ENCODE data around the gene HUS1B.

DNA sequence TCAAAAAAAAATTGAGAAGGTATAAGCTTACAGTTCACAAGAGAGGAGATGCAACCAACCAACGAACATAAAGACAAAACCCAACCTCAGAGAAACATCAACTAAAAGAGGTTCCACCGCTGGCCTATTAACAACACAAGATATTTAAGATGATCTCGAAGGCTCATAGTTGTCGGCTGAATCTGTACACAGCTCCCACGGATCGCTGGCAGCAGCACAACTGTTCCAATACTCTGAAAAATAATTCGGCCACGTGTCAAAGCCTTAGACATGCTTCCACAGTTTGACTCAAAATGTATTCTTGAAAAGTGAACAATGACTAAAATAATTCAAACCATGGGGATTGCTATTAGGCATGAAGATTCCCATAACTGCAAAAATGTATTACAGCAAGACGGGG, 22.4 kb upstream of the HUS1B start:
- TF ChIP-seq POLR2A (IDR thresholded peaks at IDR 0.05; ENCODE audit: control extremely low read depth in 1 of 2, low read depth in 2 of 2, low read length in 2 of 2) (no peak), POLR2AphosphoS5 (IDR thresholded peaks at IDR 0.05; ENCODE audit: low read depth, low read length) (no peak), SIRT6 (IDR thresholded peaks at IDR 0.05; ENCODE audit: low read length) (no peak), CBX5 (IDR thresholded peaks at IDR 0.05; ENCODE audit: low read depth, low read length) (no peak), SP1 (IDR thresholded peaks at IDR 0.05; ENCODE audit: low read depth, low read length) (no peak), PHF8 (conservative IDR thresholded peaks at IDR 0.05; ENCODE audit: low read depth, low read length) (no peak), ZNF274 (IDR thresholded peaks at IDR 0.05; ENCODE audit: borderline replicate concordance, extremely low read depth, low read length) (no peak), SRF (IDR thresholded peaks at IDR 0.05; ENCODE audit: low read depth, low read length) (no peak), TAF1 (IDR thresholded peaks at IDR 0.05; ENCODE audit: low read depth, low read length) (no peak)
- TF ChIP-seq, protein P1, sequence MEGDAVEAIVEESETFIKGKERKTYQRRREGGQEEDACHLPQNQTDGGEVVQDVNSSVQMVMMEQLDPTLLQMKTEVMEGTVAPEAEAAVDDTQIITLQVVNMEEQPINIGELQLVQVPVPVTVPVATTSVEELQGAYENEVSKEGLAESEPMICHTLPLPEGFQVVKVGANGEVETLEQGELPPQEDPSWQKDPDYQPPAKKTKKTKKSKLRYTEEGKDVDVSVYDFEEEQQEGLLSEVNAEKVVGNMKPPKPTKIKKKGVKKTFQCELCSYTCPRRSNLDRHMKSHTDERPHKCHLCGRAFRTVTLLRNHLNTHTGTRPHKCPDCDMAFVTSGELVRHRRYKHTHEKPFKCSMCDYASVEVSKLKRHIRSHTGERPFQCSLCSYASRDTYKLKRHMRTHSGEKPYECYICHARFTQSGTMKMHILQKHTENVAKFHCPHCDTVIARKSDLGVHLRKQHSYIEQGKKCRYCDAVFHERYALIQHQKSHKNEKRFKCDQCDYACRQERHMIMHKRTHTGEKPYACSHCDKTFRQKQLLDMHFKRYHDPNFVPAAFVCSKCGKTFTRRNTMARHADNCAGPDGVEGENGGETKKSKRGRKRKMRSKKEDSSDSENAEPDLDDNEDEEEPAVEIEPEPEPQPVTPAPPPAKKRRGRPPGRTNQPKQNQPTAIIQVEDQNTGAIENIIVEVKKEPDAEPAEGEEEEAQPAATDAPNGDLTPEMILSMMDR (IDR thresholded peaks at IDR 0.05; ENCODE audit: control extremely low read depth in 1 of 3, insufficient read depth in 1 of 3, low read depth in 1 of 3, low read length in 3 of 3), result no peak
